ENCODE measurements around the gene CAMK1D. TPM values are rescaled to one million over a fixed set of nuclear protein-coding genes. Genes with fewer than 3 reads are reported as not detected.
A peak's percentile ranks its signal among the peaks of the same experiment; 100 is the strongest.

The CAMK1D gene
- total RNA-seq, 2 experiments from 2014 or later, result 28.8 to 35.3 TPM

DNA sequence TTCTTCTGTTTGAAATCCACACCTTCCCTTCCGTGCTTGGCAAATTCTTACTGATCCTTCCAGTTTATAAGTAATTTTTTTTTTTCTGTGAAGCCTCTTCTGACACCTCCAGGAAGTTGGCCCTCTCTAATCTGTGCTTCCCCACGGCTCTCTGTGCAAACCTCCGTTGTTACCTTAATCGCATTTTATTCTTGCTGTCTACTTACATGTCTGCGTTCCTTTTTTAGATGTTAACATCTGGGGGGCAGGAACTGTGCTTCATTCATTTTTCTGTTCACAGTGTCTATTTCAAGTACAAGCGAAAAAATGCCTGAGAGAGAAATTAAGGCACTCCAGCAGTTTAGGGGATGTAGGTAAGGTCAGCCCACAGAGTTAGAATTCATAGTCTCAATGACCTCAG is 8.4 kb upstream of the CAMK1D start:
- DNase-seq, result no peak
- Mint-ChIP-seq H3K9me3 (peaks cover 7% of the 10 kb centered on the region), H3K27me3 (no peaks in the 10 kb centered on the region), H3K4me1 (ENCODE audit: low read depth) (peaks cover 11% of the 10 kb centered on the region), H3K36me3 (ENCODE audit: low read depth) (no peaks in the 10 kb centered on the region), H3K27ac (no peak overlapping the region), H3K4me3 (no peak overlapping the region)
- Histone ChIP-seq H3K36me3 (ENCODE audit: insufficient read depth, low read length) (no peaks in the 10 kb centered on the region), H3K27me3 (ENCODE audit: control insufficient read depth in 1 of 2, insufficient read depth in 2 of 2, low read length in 2 of 2) (no peaks in the 10 kb centered on the region), H3K9me3 (ENCODE audit: control insufficient read depth in 1 of 2, insufficient read depth in 1 of 2, low read length in 2 of 2) (peaks cover 0 to 9% of the 10 kb centered on the region in 2 experiments), H3K4me3 (ENCODE audit: low read length) (no peak overlapping the region), H3K4me1 (ENCODE audit: insufficient read depth, low read length) (no peaks in the 10 kb centered on the region), H3K27ac (ENCODE audit: low read depth in 1 of 2, low read length in 2 of 2) (no peak overlapping the region)
- no peak for ATAC-seq (ENCODE audit: poor library complexity)
- intact Hi-C loops (cut with DNase I, micrococcal nuclease), result loop anchor here in 1 of 2 experiments (10.0 kb wide), 2 partner anchors 296 to 954 kb away; partner anchors contain the start of gene UPF2
- POLR2A ChIA-PET, result no interaction called here
- CTCF ChIA-PET, result no interaction called here
- TF ChIP-seq, protein P1, sequence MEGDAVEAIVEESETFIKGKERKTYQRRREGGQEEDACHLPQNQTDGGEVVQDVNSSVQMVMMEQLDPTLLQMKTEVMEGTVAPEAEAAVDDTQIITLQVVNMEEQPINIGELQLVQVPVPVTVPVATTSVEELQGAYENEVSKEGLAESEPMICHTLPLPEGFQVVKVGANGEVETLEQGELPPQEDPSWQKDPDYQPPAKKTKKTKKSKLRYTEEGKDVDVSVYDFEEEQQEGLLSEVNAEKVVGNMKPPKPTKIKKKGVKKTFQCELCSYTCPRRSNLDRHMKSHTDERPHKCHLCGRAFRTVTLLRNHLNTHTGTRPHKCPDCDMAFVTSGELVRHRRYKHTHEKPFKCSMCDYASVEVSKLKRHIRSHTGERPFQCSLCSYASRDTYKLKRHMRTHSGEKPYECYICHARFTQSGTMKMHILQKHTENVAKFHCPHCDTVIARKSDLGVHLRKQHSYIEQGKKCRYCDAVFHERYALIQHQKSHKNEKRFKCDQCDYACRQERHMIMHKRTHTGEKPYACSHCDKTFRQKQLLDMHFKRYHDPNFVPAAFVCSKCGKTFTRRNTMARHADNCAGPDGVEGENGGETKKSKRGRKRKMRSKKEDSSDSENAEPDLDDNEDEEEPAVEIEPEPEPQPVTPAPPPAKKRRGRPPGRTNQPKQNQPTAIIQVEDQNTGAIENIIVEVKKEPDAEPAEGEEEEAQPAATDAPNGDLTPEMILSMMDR (IDR thresholded peaks at IDR 0.05), result no peak

DNA sequence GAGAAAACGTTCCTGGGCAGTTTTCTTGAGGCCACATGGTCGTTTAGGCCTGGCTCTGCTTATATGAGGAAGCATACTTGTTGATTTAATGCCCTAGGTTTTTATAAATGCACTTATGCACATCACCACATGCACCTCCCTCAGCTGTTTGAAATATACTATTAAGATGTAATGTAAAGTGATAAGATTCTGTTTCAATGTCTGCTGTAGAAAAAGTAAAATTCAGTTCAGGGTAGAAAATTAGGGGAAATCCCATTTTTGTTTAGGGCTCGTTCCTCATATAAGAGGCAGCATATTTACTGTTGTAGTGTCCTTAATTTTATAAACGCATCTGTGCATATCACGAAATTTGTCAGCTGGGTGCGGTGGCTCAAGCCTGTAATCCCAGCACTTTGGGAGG is 7.8 kb upstream of the CAMK1D start:
- Histone ChIP-seq H3K27me3 (ENCODE audit: control insufficient read depth in 1 of 2, insufficient read depth in 2 of 2, low read length in 2 of 2) (no peaks in the 10 kb centered on the region), H3K36me3 (ENCODE audit: insufficient read depth, low read length) (no peaks in the 10 kb centered on the region), H3K4me1 (ENCODE audit: insufficient read depth, low read length) (no peaks in the 10 kb centered on the region), H3K9me3 (ENCODE audit: control insufficient read depth in 1 of 2, insufficient read depth in 1 of 2, low read length in 2 of 2) (peaks cover 0 to 9% of the 10 kb centered on the region in 2 experiments), H3K27ac (ENCODE audit: low read depth in 1 of 2, low read length in 2 of 2) (no peak overlapping the region), H3K4me3 (ENCODE audit: low read length) (no peak overlapping the region)
- TF ChIP-seq, protein P1 (IDR thresholded peaks at IDR 0.05), result no peak
- no peaks in the 10 kb centered on the region for H3K27me3 Mint-ChIP-seq
- H3K4me1 Mint-ChIP-seq (ENCODE audit: low read depth), result peaks cover 11% of the 10 kb centered on the region
- H3K9me3 Mint-ChIP-seq, result peaks cover 7% of the 10 kb centered on the region
- H3K36me3 Mint-ChIP-seq (ENCODE audit: low read depth), result no peaks in the 10 kb centered on the region
- ChIA-PET POLR2A (no interaction called here), CTCF (no interaction called here)
- H3K27ac Mint-ChIP-seq, result no peak overlapping the region
- intact Hi-C loops (cut with DNase I, micrococcal nuclease), result loop anchor here in 1 of 2 experiments (10.0 kb wide), 2 partner anchors 297 to 953 kb away; partner anchors contain the start of gene UPF2
- DNase-seq, result no peak
- H3K4me3 Mint-ChIP-seq, result no peak overlapping the region
- no peak for ATAC-seq (ENCODE audit: poor library complexity)

DNA sequence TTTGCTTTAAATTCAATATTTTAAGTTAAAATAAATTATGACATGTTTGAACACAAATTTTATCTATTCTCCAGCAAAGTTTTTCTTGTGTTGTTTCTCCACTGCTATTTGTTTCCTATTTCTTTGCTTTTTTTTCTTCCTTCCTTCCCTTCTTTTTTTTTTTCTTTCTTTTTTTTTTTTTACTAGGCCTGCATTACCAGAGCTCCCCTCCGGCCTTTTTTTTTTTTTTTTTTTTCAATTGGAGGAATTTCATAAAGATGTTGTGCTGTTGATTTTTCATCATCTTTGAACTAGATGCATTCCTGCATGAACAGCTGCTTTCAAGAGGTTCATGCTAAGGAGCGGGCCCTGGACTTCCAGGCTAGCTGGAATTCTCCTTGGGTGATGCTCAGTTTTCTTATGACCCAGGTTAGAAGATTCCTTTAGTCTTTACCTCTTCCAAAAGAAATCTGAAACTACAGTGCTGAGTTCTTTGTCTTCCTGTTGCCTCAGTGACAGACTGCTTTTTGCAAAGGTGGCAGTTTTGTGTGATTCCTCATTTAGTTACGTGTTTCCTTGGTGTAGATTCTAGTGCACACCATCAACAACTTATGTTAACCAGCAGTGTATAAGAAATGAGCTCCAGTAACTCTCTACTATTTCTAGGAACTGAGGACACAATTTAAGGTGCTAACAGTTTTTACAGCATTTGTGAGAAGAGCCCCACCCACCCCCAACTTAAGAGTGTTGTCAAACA is 4.8 kb upstream of the CAMK1D start:
- Histone ChIP-seq H3K27me3 (ENCODE audit: control insufficient read depth in 1 of 2, insufficient read depth in 2 of 2, low read length in 2 of 2) (no peaks in the 10 kb centered on the region), H3K4me3 (ENCODE audit: low read length) (no peak overlapping the region), H3K9me3 (ENCODE audit: control insufficient read depth in 1 of 2, insufficient read depth in 1 of 2, low read length in 2 of 2) (peaks cover 0 to 9% of the 10 kb centered on the region in 2 experiments), H3K27ac (ENCODE audit: low read depth in 1 of 2, low read length in 2 of 2) (no peak overlapping the region), H3K4me1 (ENCODE audit: insufficient read depth, low read length) (peaks cover 10% of the 10 kb centered on the region), H3K36me3 (ENCODE audit: insufficient read depth, low read length) (no peaks in the 10 kb centered on the region)
- CTCF ChIA-PET, result no interaction called here
- DNase-seq (no peak), ATAC-seq (ENCODE audit: poor library complexity) (no peak)
- TF ChIP-seq, protein P1 (IDR thresholded peaks at IDR 0.05), result no peak
- H3K27ac Mint-ChIP-seq, result peak overlapping the region; percentile 19
- intact Hi-C loops (cut with DNase I, micrococcal nuclease), result loop anchor here (5.0 to 10.0 kb wide), 4 partner anchors 217 to 950 kb away; partner anchors contain the start of genes SEC61A2 (in 1 of the 2) and UPF2 (in 1 of the 2)
- POLR2A ChIA-PET, result no interaction called here
- H3K9me3 Mint-ChIP-seq, result peaks cover 7% of the 10 kb centered on the region
- peaks cover 24% of the 10 kb centered on the region for H3K4me1 Mint-ChIP-seq (ENCODE audit: low read depth)
- no peaks in the 10 kb centered on the region for H3K27me3 Mint-ChIP-seq
- peaks cover 10% of the 10 kb centered on the region for H3K36me3 Mint-ChIP-seq (ENCODE audit: low read depth)
- H3K4me3 Mint-ChIP-seq, result no peak overlapping the region

Measured in CD4-positive, alpha-beta T cell (primary cell).